DND-41 (cell line): ENCODE data around the gene DAAM2.

Experiments used
- CTCF ChIP-seq: IDR thresholded peaks from 2 replicates; pipeline ENCODE4 v1.5.1; 2012; ENCODE audit warnings: borderline replicate concordance, low read length, moderate library complexity, mild to moderate bottlenecking; ENCODE audit not compliant: poor library complexity, severe bottlenecking; ENCODE audit errors: extremely low read depth
- EZH2 ChIP-seq: IDR thresholded peaks from 3 replicates; pipeline ENCODE4 v1.6.1; 2012; ENCODE audit warnings: borderline replicate concordance, low read depth, mild to moderate bottlenecking, moderate library complexity, low read length, inconsistent platforms; ENCODE audit not compliant: severe bottlenecking

GRCh38 chr6:39849228-39849627 lies 57.1 kb downstream of the DAAM2 start:
- TF ChIP-seq EZH2 (no peak), CTCF (no peak)
